ENCODE results near the gene SLCO2B1. TPM values are rescaled to one million over a fixed set of nuclear protein-coding genes. Genes with fewer than 3 reads are reported as not detected.
A peak's percentile ranks its signal among the peaks of the same experiment; 100 is the strongest.

The SLCO2B1 gene
- total RNA-seq, 3 donors from 2014 or later (not counting 1 experiment from before 2014, with no cell fraction given), result not detected

- H3K4me1 ChIP-seq (ENCODE audit: control insufficient read depth, insufficient read depth, low read length), result peaks cover 18% of the 10 kb centered on the region
- H3K4me3 Mint-ChIP-seq, result peak overlapping the region; percentile 35
- no peaks in the 10 kb centered on the region for H3K36me3 ChIP-seq (ENCODE audit: control insufficient read depth, insufficient read depth, low read length)
- no peaks in the 10 kb centered on the region for H3K36me3 Mint-ChIP-seq
- DNase-seq (no peak), ATAC-seq (no peak)
- no peak overlapping the region for H3K4me3 ChIP-seq (ENCODE audit: low read length)
- H3K9me3 ChIP-seq (ENCODE audit: control insufficient read depth, insufficient read depth, low read length), result no peaks in the 10 kb centered on the region
- peaks cover 7 to 9% of the 10 kb centered on the region in 2 donors for H3K4me1 Mint-ChIP-seq
- TF ChIP-seq CTCF (IDR thresholded peaks at IDR 0.05), result no peak
- peaks cover 18% of the 10 kb centered on the region for H3K27me3 ChIP-seq (ENCODE audit: control insufficient read depth, insufficient read depth, low read length)
- WGBS (ENCODE audit: insufficient coverage), result 84% methylated on average over 8 of the region's 10 CpGs
- H3K27ac Mint-ChIP-seq, result no peak overlapping the region
- H3K27me3 Mint-ChIP-seq (ENCODE audit: low read depth in 2 of 2), result peaks cover 23 to 39% of the 10 kb centered on the region in 2 donors
- no peak overlapping the region for H3K27ac ChIP-seq (ENCODE audit: low read length)
- intact Hi-C loops (cut with micrococcal nuclease), result no loop called here
- no peaks in the 10 kb centered on the region for H3K9me3 Mint-ChIP-seq
Measured at GRCh38 chr11:75244052-75244814, 93.3 kb downstream of the SLCO2B1 start.

GRCh38 chr11:75245356-75246005, 94.6 kb downstream of the SLCO2B1 start:
- no peak for DNase-seq
- peaks cover 7 to 9% of the 10 kb centered on the region in 2 donors for H3K4me1 Mint-ChIP-seq
- H3K36me3 Mint-ChIP-seq, result no peaks in the 10 kb centered on the region
- intact Hi-C loops (cut with micrococcal nuclease), result no loop called here
- H3K9me3 Mint-ChIP-seq, result no peaks in the 10 kb centered on the region
- no peak overlapping the region for H3K4me3 ChIP-seq (ENCODE audit: low read length)
- TF ChIP-seq CTCF (IDR thresholded peaks at IDR 0.05), result no peak
- H3K27ac Mint-ChIP-seq, result no peak overlapping the region
- no peaks in the 10 kb centered on the region for H3K9me3 ChIP-seq (ENCODE audit: control insufficient read depth, insufficient read depth, low read length)
- H3K36me3 ChIP-seq (ENCODE audit: control insufficient read depth, insufficient read depth, low read length), result no peaks in the 10 kb centered on the region
- 93% methylated on average over 2 of the region's 5 CpGs for WGBS (ENCODE audit: insufficient coverage)
- H3K4me1 ChIP-seq (ENCODE audit: control insufficient read depth, insufficient read depth, low read length), result peaks cover 15% of the 10 kb centered on the region
- H3K27me3 ChIP-seq (ENCODE audit: control insufficient read depth, insufficient read depth, low read length), result peaks cover 12% of the 10 kb centered on the region
- no peak for ATAC-seq
- H3K27ac ChIP-seq (ENCODE audit: low read length), result no peak overlapping the region
- H3K4me3 Mint-ChIP-seq, result no peak overlapping the region
- H3K27me3 Mint-ChIP-seq (ENCODE audit: low read depth in 2 of 2), result peaks cover 23 to 39% of the 10 kb centered on the region in 2 donors

- H3K4me3 Mint-ChIP-seq, result no peak overlapping the region
- intact Hi-C loops (cut with micrococcal nuclease), result no loop called here
- WGBS (ENCODE audit: insufficient coverage), result 77% methylated on average over 7 of the region's 7 CpGs
- no peaks in the 10 kb centered on the region for H3K9me3 ChIP-seq (ENCODE audit: control insufficient read depth, insufficient read depth, low read length)
- DNase-seq, result no peak
- no peaks in the 10 kb centered on the region for H3K36me3 ChIP-seq (ENCODE audit: control insufficient read depth, insufficient read depth, low read length)
- H3K9me3 Mint-ChIP-seq, result no peaks in the 10 kb centered on the region
- peaks cover 11% of the 10 kb centered on the region for H3K4me1 ChIP-seq (ENCODE audit: control insufficient read depth, insufficient read depth, low read length)
- H3K27ac Mint-ChIP-seq, result no peak overlapping the region
- H3K36me3 Mint-ChIP-seq, result no peaks in the 10 kb centered on the region
- H3K27ac ChIP-seq (ENCODE audit: low read length), result no peak overlapping the region
- no peak overlapping the region for H3K4me3 ChIP-seq (ENCODE audit: low read length)
- peaks cover 23 to 39% of the 10 kb centered on the region in 2 donors for H3K27me3 Mint-ChIP-seq (ENCODE audit: low read depth in 2 of 2)
- no peak for TF ChIP-seq CTCF (IDR thresholded peaks at IDR 0.05)
- H3K27me3 ChIP-seq (ENCODE audit: control insufficient read depth, insufficient read depth, low read length), result peaks cover 12% of the 10 kb centered on the region
- H3K4me1 Mint-ChIP-seq, result peaks cover 7 to 9% of the 10 kb centered on the region in 2 donors
- no peak for ATAC-seq
Measured at GRCh38 chr11:75246006-75246670, 95.2 kb downstream of the SLCO2B1 start.

Measured in natural killer cell (primary cell).